A549 (cell line): ENCODE results near the gene EMSY.

Experiments
- BHLHE40 ChIP-seq: IDR thresholded peaks from 2 replicates; pipeline ENCODE4 v1.6.1; 2012; ENCODE audit warnings: low read depth, low read length, inconsistent platforms
- CEBPB ChIP-seq, 2 experiments: fragments of >200 bp in 1 of 2; sonication (Bioruptor Twin) in 1 of 2; formaldehyde crosslinking in 1 of 2; IDR thresholded peaks; 2 replicates each; pipeline ENCODE4 v1.6.1; 2012 to 2016
- ESRRA ChIP-seq: fragments of 150-350 bp; IDR thresholded peaks from 2 replicates; pipeline ENCODE4 v1.6.1; 2014; ENCODE audit warnings: mild to moderate bottlenecking, low read length, borderline replicate concordance
- GATA3 ChIP-seq: IDR thresholded peaks from 2 replicates; pipeline ENCODE4 v1.6.1; 2012; ENCODE audit warnings: borderline replicate concordance
- JUN ChIP-seq, 2 experiments: fragments of >200 bp; sonication (Bioruptor Twin); formaldehyde crosslinking; IDR thresholded peaks; 2 replicates in 1 of 2; 3 replicates in 1 of 2; pipeline ENCODE4 v1.6.1; 2016 to 2017
- KDM5A ChIP-seq: fragments of 200-600 bp; sonication (generic); IDR thresholded peaks from 2 replicates; pipeline ENCODE4 v1.6.1; 2016; ENCODE audit warnings: antibody characterized with exemption, mild to moderate bottlenecking
- MYC ChIP-seq: IDR thresholded peaks from 2 replicates; pipeline ENCODE4 v1.6.1; 2012; ENCODE audit warnings: mild to moderate bottlenecking, inconsistent platforms, low read length, improper control_type of control experiment, borderline replicate concordance
- NFE2L2 ChIP-seq: fragments of 150-350 bp; conservative IDR thresholded peaks from 2 replicates; pipeline ENCODE4 v1.6.1; 2014; ENCODE audit warnings: low read length
- PHF8 ChIP-seq: fragments of 200-600 bp; sonication (generic); IDR thresholded peaks from 2 replicates; pipeline ENCODE4 v1.6.1; 2016; ENCODE audit warnings: low read depth, mild to moderate bottlenecking, antibody characterized with exemption, moderate library complexity, borderline replicate concordance
- POLR2A ChIP-seq: IDR thresholded peaks from 2 replicates; pipeline ENCODE4 v1.6.1; 2012; ENCODE audit warnings: mild to moderate bottlenecking, low read length
- RFX5 ChIP-seq: fragments of 450-650 bp; IDR thresholded peaks from 2 replicates; pipeline ENCODE4 v1.7.1; 2014; ENCODE audit warnings: antibody characterized with exemption, mild to moderate bottlenecking, moderate library complexity
- TF ChIP-seq, protein P1 (sequence below): fragments of >200 bp; sonication (Bioruptor Twin); formaldehyde crosslinking; IDR thresholded peaks from 3 replicates; pipeline ENCODE4 v1.5.1; 2016
- TF ChIP-seq, protein P2 (sequence below): IDR thresholded peaks from 2 replicates; pipeline ENCODE4 v1.6.1; 2012

DNA sequence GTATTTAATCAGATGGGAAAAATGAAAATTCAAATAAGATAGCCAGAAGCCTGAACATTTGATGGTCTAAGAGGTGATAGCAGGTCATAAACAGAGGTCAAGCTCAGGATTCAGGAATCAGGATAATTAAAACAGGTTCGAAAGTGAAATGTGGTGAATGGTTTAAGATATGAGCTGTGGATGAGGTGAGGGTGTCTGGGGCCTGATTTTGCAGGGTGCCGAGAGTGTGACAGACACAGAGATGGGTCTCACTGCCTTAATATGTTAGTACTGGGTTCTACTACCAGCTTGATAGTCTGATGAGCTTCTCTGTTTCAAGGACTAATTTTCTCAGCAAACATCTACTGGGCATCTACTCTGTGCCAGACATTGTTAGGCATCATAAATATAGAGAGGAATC, 19.9 kb upstream of the EMSY start:
- TF ChIP-seq, protein P1, sequence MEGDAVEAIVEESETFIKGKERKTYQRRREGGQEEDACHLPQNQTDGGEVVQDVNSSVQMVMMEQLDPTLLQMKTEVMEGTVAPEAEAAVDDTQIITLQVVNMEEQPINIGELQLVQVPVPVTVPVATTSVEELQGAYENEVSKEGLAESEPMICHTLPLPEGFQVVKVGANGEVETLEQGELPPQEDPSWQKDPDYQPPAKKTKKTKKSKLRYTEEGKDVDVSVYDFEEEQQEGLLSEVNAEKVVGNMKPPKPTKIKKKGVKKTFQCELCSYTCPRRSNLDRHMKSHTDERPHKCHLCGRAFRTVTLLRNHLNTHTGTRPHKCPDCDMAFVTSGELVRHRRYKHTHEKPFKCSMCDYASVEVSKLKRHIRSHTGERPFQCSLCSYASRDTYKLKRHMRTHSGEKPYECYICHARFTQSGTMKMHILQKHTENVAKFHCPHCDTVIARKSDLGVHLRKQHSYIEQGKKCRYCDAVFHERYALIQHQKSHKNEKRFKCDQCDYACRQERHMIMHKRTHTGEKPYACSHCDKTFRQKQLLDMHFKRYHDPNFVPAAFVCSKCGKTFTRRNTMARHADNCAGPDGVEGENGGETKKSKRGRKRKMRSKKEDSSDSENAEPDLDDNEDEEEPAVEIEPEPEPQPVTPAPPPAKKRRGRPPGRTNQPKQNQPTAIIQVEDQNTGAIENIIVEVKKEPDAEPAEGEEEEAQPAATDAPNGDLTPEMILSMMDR: no peak
- TF ChIP-seq KDM5A (no peak), MYC (no peak), JUN (IDR thresholded peaks at IDR 0.05) (no peak), POLR2A (no peak), PHF8 (no peak), CEBPB (IDR thresholded peaks at IDR 0.05) (no peak), BHLHE40 (no peak), RFX5 (no peak), GATA3 (no peak), NFE2L2 (no peak), ESRRA (no peak)
- TF ChIP-seq, protein P2, sequence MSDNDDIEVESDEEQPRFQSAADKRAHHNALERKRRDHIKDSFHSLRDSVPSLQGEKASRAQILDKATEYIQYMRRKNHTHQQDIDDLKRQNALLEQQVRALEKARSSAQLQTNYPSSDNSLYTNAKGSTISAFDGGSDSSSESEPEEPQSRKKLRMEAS: no peak
